ENCODE measurements around the gene NLRP10.

GRCh38 chr11:8009856-8010255 lies 44.6 kb upstream of the NLRP10 start:
- TF ChIP-seq POLR2A (IDR thresholded peaks at IDR 0.05) (no peak), CTCF (IDR thresholded peaks at IDR 0.05) (no peak)
